ENCODE results near the gene CSTF2. TPM values are rescaled to one million over a fixed set of nuclear protein-coding genes. Genes with fewer than 3 reads are reported as not detected.

The CSTF2 gene
- total RNA-seq, 1 donor, result 4.2 TPM

DNA sequence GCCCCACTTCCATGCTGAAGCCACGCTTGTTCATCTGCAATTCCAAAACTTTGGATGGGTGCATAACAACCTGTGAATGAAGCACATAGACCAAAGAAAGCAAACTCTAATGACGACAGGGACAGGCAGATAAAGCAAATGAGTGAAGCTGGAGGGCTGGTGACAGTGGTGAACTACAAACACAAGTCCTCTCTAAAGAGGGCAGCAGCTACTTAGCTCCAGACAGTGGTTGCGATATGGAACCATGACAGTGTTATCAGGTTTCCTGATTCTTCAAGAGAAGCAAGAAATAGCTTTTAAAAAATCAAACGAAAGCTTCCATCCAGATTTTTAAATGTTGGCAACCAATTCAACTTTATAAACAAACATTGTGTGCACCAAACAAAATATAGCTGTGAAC is 30.1 kb downstream of the CSTF2 start:
- no peaks in the 10 kb centered on the region for H3K27me3 ChIP-seq (ENCODE audit: insufficient read depth, low read length)
- H3K4me1 ChIP-seq (ENCODE audit: insufficient read depth, low read length), result no peaks in the 10 kb centered on the region
- no peak overlapping the region for H3K4me3 ChIP-seq (ENCODE audit: low read length)
- H3K9me3 ChIP-seq (ENCODE audit: low read depth, low read length), result no peaks in the 10 kb centered on the region

DNA sequence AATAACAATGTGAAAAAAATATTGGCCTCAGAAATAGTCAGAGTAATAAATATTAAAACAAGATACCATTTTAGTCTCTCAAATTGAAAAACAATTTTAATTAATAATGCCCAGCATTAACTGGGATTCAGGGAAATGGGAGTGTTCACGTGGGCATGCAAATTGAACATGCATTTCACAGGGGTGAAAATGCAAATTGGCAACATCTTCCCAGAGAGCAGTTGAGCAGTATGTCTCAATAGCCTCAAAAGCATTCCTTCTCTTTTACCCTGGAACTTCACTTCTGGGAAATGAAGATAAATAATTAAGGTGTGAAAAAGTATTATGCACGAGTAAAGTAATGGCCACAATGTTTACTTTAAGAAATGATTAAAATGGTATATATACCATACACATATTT is 32.6 kb downstream of the CSTF2 start:
- no peaks in the 10 kb centered on the region for H3K9me3 ChIP-seq (ENCODE audit: low read depth, low read length)
- no peak overlapping the region for H3K4me3 ChIP-seq (ENCODE audit: low read length)
- no peaks in the 10 kb centered on the region for H3K4me1 ChIP-seq (ENCODE audit: insufficient read depth, low read length)
- no peaks in the 10 kb centered on the region for H3K27me3 ChIP-seq (ENCODE audit: insufficient read depth, low read length)

DNA sequence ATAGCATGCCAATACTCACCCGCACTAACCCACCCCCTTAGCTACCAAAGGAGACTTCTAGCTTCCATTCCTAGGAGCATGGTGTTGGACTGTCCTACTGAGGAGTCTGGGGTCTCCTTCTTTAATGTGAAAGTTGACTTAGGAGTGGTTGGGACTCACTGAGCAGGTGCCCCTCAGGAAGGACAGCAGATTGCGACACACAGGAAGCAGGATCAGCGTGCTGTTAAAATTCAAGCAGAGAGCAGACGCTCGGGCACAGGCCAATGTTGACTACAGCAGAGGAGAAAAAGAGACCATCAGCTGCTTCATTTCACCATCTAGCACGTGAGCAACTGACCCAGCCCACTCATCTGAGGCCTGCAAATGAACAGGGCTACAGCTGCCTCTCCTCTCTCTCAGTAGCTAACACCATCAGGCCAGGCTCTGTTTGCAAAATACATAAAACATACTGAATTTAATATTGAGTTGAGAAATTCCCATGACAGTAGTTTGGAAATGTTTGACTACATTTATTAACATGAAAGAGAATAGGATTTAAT is 43.2 kb downstream of the CSTF2 start:
- no peaks in the 10 kb centered on the region for H3K9me3 ChIP-seq (ENCODE audit: low read depth, low read length)
- no peak overlapping the region for H3K4me3 ChIP-seq (ENCODE audit: low read length)
- H3K4me1 ChIP-seq (ENCODE audit: insufficient read depth, low read length), result no peaks in the 10 kb centered on the region
- H3K27me3 ChIP-seq (ENCODE audit: insufficient read depth, low read length), result no peaks in the 10 kb centered on the region

DNA sequence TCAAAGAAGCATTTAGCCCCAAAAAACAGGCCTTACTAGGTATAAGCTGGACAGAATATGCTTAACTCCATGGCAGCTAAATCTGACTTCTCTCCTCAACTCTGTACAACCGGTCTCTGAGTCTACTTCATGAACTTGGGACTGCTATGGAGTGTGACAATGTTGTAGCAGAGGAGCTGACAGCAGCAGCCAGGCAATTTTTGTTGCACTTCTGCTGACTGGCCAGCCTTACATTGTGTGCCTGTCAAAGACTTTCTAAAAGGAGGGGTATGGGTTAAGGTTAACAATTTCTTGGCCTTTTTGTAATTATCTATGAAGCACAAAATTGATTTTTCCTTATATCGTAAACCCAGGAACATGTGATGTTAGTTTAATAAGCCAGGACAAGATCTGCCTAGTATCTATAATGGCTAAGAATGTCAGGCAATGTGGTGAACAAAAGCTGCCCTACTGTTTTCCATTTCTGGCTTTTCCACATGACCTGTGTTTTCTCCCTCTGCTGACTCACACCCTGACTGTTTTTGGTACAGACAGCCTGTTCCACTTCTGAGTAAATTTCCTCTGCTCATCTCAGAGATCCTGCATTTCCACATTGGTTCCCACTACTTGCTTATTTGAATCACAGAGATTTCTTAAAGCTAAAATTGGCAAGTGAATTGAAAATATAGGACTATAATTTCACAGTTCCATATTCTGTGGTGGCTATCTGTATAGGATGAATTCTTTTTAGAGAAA is 44.6 kb downstream of the CSTF2 start:
- Histone ChIP-seq H3K4me1 (ENCODE audit: insufficient read depth, low read length) (no peaks in the 10 kb centered on the region), H3K4me3 (ENCODE audit: low read length) (no peak overlapping the region), H3K9me3 (ENCODE audit: low read depth, low read length) (no peaks in the 10 kb centered on the region), H3K27me3 (ENCODE audit: insufficient read depth, low read length) (no peaks in the 10 kb centered on the region)

DNA sequence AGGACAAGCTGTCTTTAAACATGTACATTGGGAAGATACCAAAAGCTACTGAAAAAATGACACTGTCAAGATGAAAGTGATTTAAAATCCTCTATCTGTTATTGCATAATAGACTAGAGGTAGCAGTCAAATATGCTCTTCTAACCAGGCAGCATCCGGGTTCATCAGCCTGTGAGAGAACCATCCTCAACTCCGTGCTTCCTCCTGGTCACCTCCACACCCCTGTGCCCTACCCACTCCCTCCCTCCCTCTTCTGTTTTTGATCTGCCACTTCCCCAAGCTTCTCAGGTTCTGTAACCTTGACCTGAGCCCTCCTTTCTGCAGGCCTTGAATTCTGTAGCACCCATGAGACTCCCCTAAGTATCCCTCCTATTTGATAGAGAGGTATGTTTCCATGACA is 48.1 kb downstream of the CSTF2 start:
- Histone ChIP-seq H3K4me3 (ENCODE audit: low read length) (no peak overlapping the region), H3K4me1 (ENCODE audit: insufficient read depth, low read length) (no peaks in the 10 kb centered on the region), H3K27me3 (ENCODE audit: insufficient read depth, low read length) (no peaks in the 10 kb centered on the region), H3K9me3 (ENCODE audit: low read depth, low read length) (no peaks in the 10 kb centered on the region)

DNA sequence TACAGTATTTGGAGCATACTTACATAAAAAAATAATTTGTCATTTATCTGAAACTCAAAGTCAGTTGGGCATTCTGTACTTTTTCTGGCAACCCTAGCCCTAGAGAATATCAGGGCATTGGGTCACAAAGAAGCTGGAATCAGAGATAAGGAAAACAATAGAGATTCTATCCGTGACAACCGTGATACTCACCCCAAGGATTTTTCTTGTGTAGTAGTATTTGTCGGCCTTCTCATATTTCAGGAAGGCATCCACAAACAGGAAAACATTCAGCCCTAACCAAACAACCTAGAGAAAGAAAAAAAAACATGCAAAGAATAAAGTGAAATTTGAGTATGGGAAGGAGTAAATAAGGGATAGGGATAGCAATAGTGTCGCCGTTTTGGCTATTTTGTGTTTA is 50.3 kb downstream of the CSTF2 start:
- no peak overlapping the region for H3K4me3 ChIP-seq (ENCODE audit: low read length)
- no peaks in the 10 kb centered on the region for H3K4me1 ChIP-seq (ENCODE audit: insufficient read depth, low read length)
- H3K27me3 ChIP-seq (ENCODE audit: insufficient read depth, low read length), result no peaks in the 10 kb centered on the region
- H3K9me3 ChIP-seq (ENCODE audit: low read depth, low read length), result no peaks in the 10 kb centered on the region

DNA sequence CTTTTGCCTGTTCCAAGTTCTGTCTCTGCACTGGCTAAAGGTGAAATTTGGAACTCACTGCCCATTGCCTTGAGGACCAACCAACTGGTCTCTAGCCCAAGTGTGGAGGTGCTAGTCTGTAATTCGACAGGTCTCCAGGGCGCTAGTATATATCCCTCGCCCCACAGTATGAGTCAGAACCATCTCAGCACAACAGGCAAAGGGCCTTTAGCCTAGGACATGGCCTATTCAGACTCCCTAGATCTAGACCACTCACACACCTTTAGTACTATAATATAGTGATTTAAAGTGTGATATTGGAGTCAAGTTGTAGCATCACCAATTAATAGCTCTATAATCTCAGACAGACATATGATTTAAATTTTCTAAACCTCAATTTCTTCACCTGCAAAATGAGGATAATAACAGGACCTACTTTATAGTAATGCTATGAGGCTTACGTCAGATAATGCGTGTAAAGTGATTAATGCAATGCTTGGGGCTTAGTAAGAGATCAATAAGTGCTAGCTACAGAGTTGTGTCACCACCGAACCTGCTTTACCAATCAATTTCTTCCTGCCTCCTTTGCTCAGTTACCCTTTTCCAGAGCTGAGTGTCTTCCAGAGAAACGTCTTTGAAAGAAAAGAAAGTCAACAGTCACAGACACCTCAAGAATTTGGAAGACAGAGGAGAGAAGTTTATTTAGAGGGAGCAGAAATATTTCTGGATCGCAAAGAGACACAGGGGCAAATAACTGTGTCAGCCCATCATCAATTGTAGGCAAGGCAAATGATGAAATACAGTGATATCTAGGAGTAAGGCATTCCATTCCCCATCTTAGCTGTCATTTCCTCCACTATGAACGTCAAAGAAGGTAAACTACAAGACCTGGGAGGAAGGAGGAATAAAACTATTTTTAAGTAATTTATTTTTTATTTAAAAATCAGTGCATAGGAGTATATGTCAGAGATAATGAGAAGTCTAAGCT is 51.7 kb downstream of the CSTF2 start:
- no peak overlapping the region for H3K4me3 ChIP-seq (ENCODE audit: low read length)
- H3K9me3 ChIP-seq (ENCODE audit: low read depth, low read length), result no peaks in the 10 kb centered on the region
- no peaks in the 10 kb centered on the region for H3K27me3 ChIP-seq (ENCODE audit: insufficient read depth, low read length)
- H3K4me1 ChIP-seq (ENCODE audit: insufficient read depth, low read length), result no peaks in the 10 kb centered on the region

DNA sequence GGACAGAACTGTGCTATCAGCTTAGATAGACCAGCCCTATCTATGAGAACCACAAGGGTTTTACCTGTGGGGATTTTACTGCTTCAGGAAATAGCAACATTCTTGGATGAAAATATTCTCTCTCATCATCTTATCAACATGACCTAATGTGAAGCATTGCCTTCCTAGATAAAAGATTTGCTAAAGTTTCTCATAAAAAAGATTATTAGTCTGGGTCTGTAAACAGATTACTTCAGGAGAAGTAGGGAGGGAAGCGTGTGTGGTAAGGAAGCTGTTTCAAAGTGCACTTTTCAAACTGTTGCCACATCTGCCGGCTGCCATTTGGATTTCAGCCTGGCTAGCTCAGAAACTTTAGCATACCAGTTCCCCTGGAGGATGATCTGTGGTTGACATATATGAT is 54.1 kb downstream of the CSTF2 start, which contains the start of gene NOX1:
Gene NOX1 (minus strand): TSS at position 35 of the 400 bp plus-strand sequence. CDS start 220 bp downstream, outside the sequence.
- no peaks in the 10 kb centered on the region for H3K27me3 ChIP-seq (ENCODE audit: insufficient read depth, low read length)
- no peak within 1 kb of the TSS for H3K4me3 ChIP-seq (ENCODE audit: low read length)
- no peaks in the 10 kb centered on the region for H3K4me1 ChIP-seq (ENCODE audit: insufficient read depth, low read length)
- no peaks in the 10 kb centered on the region for H3K9me3 ChIP-seq (ENCODE audit: low read depth, low read length)

DNA sequence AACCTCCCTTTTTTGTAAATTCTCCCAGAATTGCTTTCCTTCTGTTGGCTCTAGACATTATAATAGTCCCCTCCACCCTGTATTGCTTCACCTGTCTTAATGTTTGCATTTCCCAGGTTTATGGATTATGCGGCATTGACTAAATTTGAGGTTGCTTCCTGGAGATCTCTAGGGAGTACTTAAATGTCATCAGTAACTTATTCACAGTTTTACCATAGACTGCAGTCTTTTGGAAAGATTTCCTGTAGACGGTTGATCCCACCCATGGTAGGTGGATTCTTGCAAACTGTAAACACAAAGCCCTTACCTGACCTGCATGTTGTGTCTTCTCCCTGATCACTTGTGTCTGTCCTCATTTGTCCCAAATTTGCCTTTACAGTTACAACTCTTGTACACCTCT is 60.2 kb downstream of the CSTF2 start:
- no peaks in the 10 kb centered on the region for H3K27me3 ChIP-seq (ENCODE audit: insufficient read depth, low read length)
- no peak overlapping the region for H3K4me3 ChIP-seq (ENCODE audit: low read length)
- H3K4me1 ChIP-seq (ENCODE audit: insufficient read depth, low read length), result no peaks in the 10 kb centered on the region
- H3K9me3 ChIP-seq (ENCODE audit: low read depth, low read length), result no peaks in the 10 kb centered on the region

DNA sequence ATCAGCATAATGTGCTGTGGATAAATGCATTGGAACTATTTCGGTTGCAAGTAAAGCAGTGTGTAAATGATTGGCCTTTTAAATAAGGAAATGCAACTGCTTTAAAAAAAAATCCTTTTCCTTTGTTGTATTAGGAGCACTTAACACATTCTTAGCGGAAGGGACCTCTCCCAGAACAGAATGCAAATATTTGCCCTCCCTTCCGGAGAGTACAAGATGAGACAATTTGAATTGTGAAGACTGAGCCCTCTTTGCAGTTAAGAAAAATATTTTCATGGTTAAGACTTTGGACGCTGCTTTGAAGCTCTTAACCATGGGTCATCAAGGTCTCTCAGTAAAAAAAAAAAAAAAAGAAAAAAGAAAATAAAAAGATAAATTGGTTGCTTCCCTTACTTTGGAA is 63.5 kb downstream of the CSTF2 start:
- H3K4me1 ChIP-seq (ENCODE audit: insufficient read depth, low read length), result no peaks in the 10 kb centered on the region
- H3K4me3 ChIP-seq (ENCODE audit: low read length), result no peak overlapping the region
- no peaks in the 10 kb centered on the region for H3K27me3 ChIP-seq (ENCODE audit: insufficient read depth, low read length)
- H3K9me3 ChIP-seq (ENCODE audit: low read depth, low read length), result no peaks in the 10 kb centered on the region

Other genes with a start within 250 kb of the CSTF2 start
- gene TNMD, start 235.5 kb upstream of the CSTF2 start, total RNA-seq, result not detected
- gene TSPAN6, start 183.6 kb upstream of the CSTF2 start, total RNA-seq, result 0.94 TPM
- gene SRPX2, start 176.2 kb upstream of the CSTF2 start, total RNA-seq, result not detected
- 2.2 TPM for gene SYTL4, start 88.3 kb upstream of the CSTF2 start, total RNA-seq
- not detected for gene NOX1, start 54.0 kb downstream of the CSTF2 start, total RNA-seq
- gene XKRX, start 108.5 kb downstream of the CSTF2 start, total RNA-seq, result 1.2 TPM
- not detected for gene ARL13A, start 149.3 kb downstream of the CSTF2 start, total RNA-seq
- gene TRMT2B, start 231.7 kb downstream of the CSTF2 start, total RNA-seq, result 30.7 TPM

Data from mononuclear cell (primary cell).